GM21723 (cell line): Measurements from ENCODE around the gene ADIG.
"Not testable (repeated sequence)": the region's sequence is repeated elsewhere in the genome, so short reads cannot be mapped to it uniquely, and the experiment has no call there.

ENCODE experiments used
- ATAC-seq: cut with Tn5 transposase; IDR thresholded peaks from one replicate; pipeline ENCODE4 v1.9.1; 2021; ENCODE audit warnings: mild to moderate bottlenecking, moderate library complexity; ENCODE audit not compliant: unreplicated experiment

Gene ADIG

GRCh38 chr20:38569747-38570525 is 11.1 kb upstream of the ADIG start:
- ATAC-seq = no peak

GRCh38 chr20:38573413-38573812 is 7.6 kb upstream of the ADIG start:
- ATAC-seq = no peak

- no peak for ATAC-seq
These were observed 1.6 kb upstream of the ADIG start for GRCh38 chr20:38579219-38579910.

- ATAC-seq = no peak
These were observed 1.1 kb upstream of the ADIG start for GRCh38 chr20:38579921-38580320.

- no peak for ATAC-seq
These were observed 897 bp downstream of the ADIG start for GRCh38 chr20:38581830-38582358.

- no peak for ATAC-seq
These were observed 2.3 kb downstream of the ADIG start for GRCh38 chr20:38583306-38583705.

- no peak for ATAC-seq
These were observed 3.2 kb downstream of the ADIG start for GRCh38 chr20:38584099-38584763.

GRCh38 chr20:38585404-38586180 is 4.6 kb downstream of the ADIG start:
- no peak for ATAC-seq

- no peak for ATAC-seq
These were observed 5.2 kb downstream of the ADIG start for GRCh38 chr20:38586181-38586525.

- ATAC-seq = no peak
These were observed 7.3 kb downstream of the ADIG start for GRCh38 chr20:38588303-38588702.

- no peak for ATAC-seq
These were observed 8.4 kb downstream of the ADIG start for GRCh38 chr20:38589351-38589750.

- ATAC-seq = no peak
These were observed 9.1 kb downstream of the ADIG start for GRCh38 chr20:38589967-38590675.

- no peak for ATAC-seq
These were observed 9.9 kb downstream of the ADIG start for GRCh38 chr20:38590676-38591473.

GRCh38 chr20:38591474-38592410 is 10.7 kb downstream of the ADIG start:
- ATAC-seq = no peak

- not testable (repeated sequence) for ATAC-seq
These were observed 11.4 kb downstream of the ADIG start for GRCh38 chr20:38592411-38592790.

- not testable (repeated sequence) for ATAC-seq
These were observed 13.3 kb downstream of the ADIG start for GRCh38 chr20:38594281-38594680.

GRCh38 chr20:38595886-38596285 is 14.9 kb downstream of the ADIG start:
- ATAC-seq = not testable (repeated sequence)

- ATAC-seq = no peak
These were observed 18.4 kb downstream of the ADIG start for GRCh38 chr20:38599410-38599882.
